H1 (cell line): ENCODE measurements around the gene CTNS. TPM values are rescaled to one million over a fixed set of nuclear protein-coding genes. Genes with fewer than 3 reads are reported as not detected.

ENCODE experiments used
- CTCF ChIP-seq, 3 experiments: IDR thresholded peaks; 1 replicate in 2 of 3; 2 replicates in 1 of 3; pipeline versions ENCODE4 v1.5.1 to v1.6.1; 2011; ENCODE audit warnings: low read length in 3 of 3, mild to moderate bottlenecking in 3 of 3, inconsistent platforms in 2 of 3, low read depth in 1 of 3, moderate library complexity in 1 of 3; ENCODE audit not compliant: insufficient read depth in 1 of 3; ENCODE audit errors: control extremely low read depth in 1 of 3
- GABPA ChIP-seq: IDR thresholded peaks from 2 replicates; pipeline ENCODE4 v1.6.1; 2011; ENCODE audit warnings: mild to moderate bottlenecking, low read length, moderate library complexity, borderline replicate concordance; ENCODE audit not compliant: insufficient read depth
- SIN3A ChIP-seq, 2 experiments: IDR thresholded peaks in 1 of 2; conservative IDR thresholded peaks in 1 of 2; 2 replicates each; pipeline ENCODE4 v1.6.1; 2011 to 2012; ENCODE audit warnings: low read length in 2 of 2, improper control_type of control experiment in 1 of 2, low read depth in 1 of 2, mild to moderate bottlenecking in 1 of 2
- polyA plus RNA-seq, 7 experiments: library from polyadenylated mRNA; depleted of rRNA in 3 of 7; stranded (reverse) in 5 of 7; unstranded in 2 of 7; fragments of >200 nt in 5 of 7; fragments of 200-250 nt in 2 of 7; gene quantifications; 1 replicate in 5 of 7; 2 replicates in 1 of 7; 4 replicates in 1 of 7; pipeline versions ENCODE4 v1.2.1 to v1.2.3, GENCODE V29; 2011 to 2013; ENCODE audit warnings: missing spikeins in 2 of 7, mixed read lengths in 2 of 7
- total RNA-seq: library from RNA; stranded (reverse); fragmentation: NEBNext Ultra II Directional; extraction: Animal tissue kit (Norgen Biotek cat#: 25700); gene quantifications from 2 replicates; pipeline ENCODE4 v1.2.1, GENCODE V29; 2021

The CTNS gene
- total and polyA plus RNA-seq, 2 of the 8 experiments (the other 6 are each of a cell fraction or from before 2014, with no cell fraction given) = 11.6 to 12.9 TPM

- TF ChIP-seq GABPA = no peak
- no peak for TF ChIP-seq SIN3A (conservative IDR thresholded peaks at IDR 0.05 in 1 of 2, IDR thresholded peaks at IDR 0.05 in 1 of 2; ENCODE audit: low read depth in 1 of 2, low read length in 2 of 2)
- TF ChIP-seq CTCF (IDR thresholded peaks at IDR 0.05; ENCODE audit: control extremely low read depth in 1 of 3, insufficient read depth in 1 of 3, low read depth in 1 of 3, low read length in 3 of 3) = peak; percentile 51 to 61 (median 60)
These were observed 55.8 kb downstream of the CTNS start (continued) for GRCh38 chr17:3692346-3692745.
